Subcutaneous abdominal adipose tissue (tissue), 5 donors: ENCODE data around the gene KIF23.
A peak's percentile ranks its signal among the peaks of the same experiment; 100 is the strongest.

Experiments used
- H3K27ac ChIP-seq: one replicate; pipeline ENCODE4 v1.7.0; 2013; ENCODE audit warnings: low read depth, mild to moderate bottlenecking, inconsistent platforms, low read length, moderate library complexity
- H3K27me3 ChIP-seq, 5 donors: one replicate each; pipeline ENCODE4 v1.7.0; 2013; ENCODE audit warnings: low read length in 5 of 5, inconsistent platforms in 1 of 5; ENCODE audit not compliant: control insufficient read depth in 5 of 5, insufficient read depth in 4 of 5
- H3K36me3 ChIP-seq, 5 donors: one replicate each; pipeline ENCODE4 v1.7.0; 2013; ENCODE audit warnings: low read length in 5 of 5; ENCODE audit not compliant: control insufficient read depth in 5 of 5, insufficient read depth in 5 of 5
- H3K4me1 ChIP-seq, 5 donors: one replicate each; pipeline ENCODE4 v1.7.0; 2013; ENCODE audit warnings: low read length in 5 of 5, mild to moderate bottlenecking in 3 of 5, moderate library complexity in 1 of 5; ENCODE audit not compliant: control insufficient read depth in 5 of 5, insufficient read depth in 5 of 5
- H3K4me3 ChIP-seq, 5 donors: one replicate each; pipeline ENCODE4 v1.7.0; 2013; ENCODE audit warnings: low read length in 5 of 5, low read depth in 1 of 5
- H3K9ac ChIP-seq, 5 donors: one replicate each; pipeline ENCODE4 v1.7.0; 2013; ENCODE audit warnings: low read length in 5 of 5, mild to moderate bottlenecking in 4 of 5, moderate library complexity in 3 of 5
- H3K9me3 ChIP-seq, 5 donors: one replicate each; pipeline ENCODE4 v1.7.0; 2013; ENCODE audit warnings: low read length in 5 of 5; ENCODE audit not compliant: control insufficient read depth in 5 of 5
- donor health status: healthy.
- donor health status: healthy.
- donor health status: healthy.
- donor health status: healthy.
- donor health status: healthy.

The KIF23 gene

DNA sequence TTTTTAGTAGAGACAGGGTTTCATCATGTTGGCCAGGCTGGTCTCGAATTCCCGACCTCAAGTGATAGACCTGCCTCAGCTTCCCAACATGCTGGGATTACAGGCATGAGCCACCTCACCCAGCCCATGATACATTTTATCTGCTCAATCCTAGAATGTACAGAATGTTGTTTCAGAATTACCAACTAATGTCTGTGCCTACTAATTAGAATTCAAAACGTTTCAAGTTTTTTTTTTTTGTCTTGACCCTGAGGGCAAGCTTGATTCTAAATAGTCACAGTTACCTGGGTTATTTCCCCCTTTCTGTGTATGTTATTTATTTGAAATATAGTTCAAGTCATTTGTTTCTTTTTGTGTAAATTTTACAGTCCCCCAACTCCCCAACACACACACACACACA, 5.3 kb upstream of the KIF23 start:
- no peak overlapping the region for H3K4me3 ChIP-seq
- H3K27me3 ChIP-seq, result no peaks in the 10 kb centered on the region
- no peaks in the 10 kb centered on the region for H3K9me3 ChIP-seq
- H3K9ac ChIP-seq, result no peak overlapping the region
- H3K27ac ChIP-seq, result no peak overlapping the region
- H3K36me3 ChIP-seq, result no peaks in the 10 kb centered on the region
- peaks cover 0 to 4% (median 2%) of the 10 kb centered on the region in 5 donors for H3K4me1 ChIP-seq

DNA sequence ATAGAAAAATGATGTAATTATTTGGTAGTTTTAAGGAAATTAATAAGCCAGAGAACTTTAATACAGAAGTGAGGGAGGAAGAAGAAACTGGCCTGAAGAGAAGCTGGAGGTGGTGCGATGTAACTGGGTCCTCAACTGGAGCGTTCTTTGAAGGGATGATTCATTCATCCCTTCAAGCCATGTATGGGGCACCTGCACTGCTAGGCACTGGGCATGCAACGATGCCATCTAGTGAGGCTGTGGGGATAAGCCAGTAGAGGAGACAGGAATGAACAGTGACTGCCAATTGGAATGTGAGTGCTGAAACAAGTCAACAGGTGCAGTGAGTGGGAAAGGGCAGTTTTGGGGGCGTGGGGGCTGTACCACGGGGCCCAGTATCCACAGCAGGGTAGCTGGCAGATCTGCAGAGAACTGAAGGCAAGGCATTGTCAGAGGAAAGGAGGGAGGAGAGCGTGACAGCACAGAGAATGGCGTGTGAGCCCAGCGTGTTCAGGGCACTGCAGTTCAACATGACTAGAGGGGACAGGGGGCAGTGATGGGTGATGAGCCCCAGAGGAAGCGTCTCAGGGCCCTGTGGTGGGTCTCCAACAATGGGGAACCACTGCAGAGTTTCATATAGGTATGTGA, 3.8 kb upstream of the KIF23 start:
- H3K9ac ChIP-seq, result no peak overlapping the region
- H3K4me3 ChIP-seq, result no peak overlapping the region
- no peaks in the 10 kb centered on the region for H3K27me3 ChIP-seq
- H3K27ac ChIP-seq, result no peak overlapping the region
- no peaks in the 10 kb centered on the region for H3K36me3 ChIP-seq
- peaks cover 0 to 15% (median 12%) of the 10 kb centered on the region in 5 donors for H3K4me1 ChIP-seq
- H3K9me3 ChIP-seq, result no peaks in the 10 kb centered on the region

DNA sequence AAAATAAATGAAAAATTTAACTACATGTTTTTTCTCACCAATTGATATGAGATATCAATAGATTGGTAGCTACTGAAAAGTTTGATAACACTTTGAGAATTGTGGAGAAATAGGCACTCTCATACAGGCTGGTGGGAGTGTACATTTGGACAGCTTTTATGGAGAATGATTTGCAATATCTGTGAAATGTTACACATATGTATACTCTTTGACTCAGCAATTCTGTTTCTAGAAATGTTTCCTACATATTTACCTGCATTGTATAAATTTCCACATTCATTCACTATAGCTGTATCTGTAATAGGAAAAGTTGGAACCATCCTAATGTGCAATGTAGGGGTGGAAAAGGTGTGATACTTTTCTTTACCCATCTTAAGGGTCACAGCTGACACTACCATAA, 1.9 kb upstream of the KIF23 start:
- H3K9ac ChIP-seq, result no peak overlapping the region

DNA sequence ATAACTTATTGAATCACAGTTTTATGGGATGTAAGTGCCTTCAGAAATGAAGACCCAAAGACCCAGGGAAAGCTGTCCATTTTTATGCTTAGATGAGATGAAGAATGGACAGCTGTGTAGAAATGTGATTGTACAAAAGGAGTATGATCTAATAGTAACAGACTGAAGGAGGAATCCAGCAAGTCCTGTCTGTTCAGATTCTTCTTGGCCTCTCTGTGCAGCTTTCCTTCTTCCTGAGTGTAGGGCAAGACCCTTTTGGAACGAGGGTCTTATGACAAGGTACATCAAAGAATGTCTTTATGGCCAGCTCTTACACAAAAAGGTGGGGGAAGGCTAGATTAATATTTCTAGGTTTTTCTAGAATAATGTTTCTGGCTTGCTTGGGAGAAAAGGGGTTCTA, 1.4 kb upstream of the KIF23 start:
- no peak overlapping the region for H3K4me3 ChIP-seq
- no peaks in the 10 kb centered on the region for H3K27me3 ChIP-seq
- no peak overlapping the region for H3K9ac ChIP-seq
- H3K27ac ChIP-seq, result no peak overlapping the region
- H3K9me3 ChIP-seq, result no peaks in the 10 kb centered on the region
- peaks cover 0 to 15% (median 12%) of the 10 kb centered on the region in 5 donors for H3K4me1 ChIP-seq
- H3K36me3 ChIP-seq, result no peaks in the 10 kb centered on the region

More for the DNA sequence above, 1.9 kb upstream of the KIF23 start:
- Histone ChIP-seq H3K27ac (no peak overlapping the region), H3K4me3 (no peak overlapping the region), H3K27me3 (no peaks in the 10 kb centered on the region), H3K4me1 (peaks cover 0 to 15% (median 12%) of the 10 kb centered on the region in 5 donors), H3K36me3 (no peaks in the 10 kb centered on the region), H3K9me3 (no peaks in the 10 kb centered on the region)

DNA sequence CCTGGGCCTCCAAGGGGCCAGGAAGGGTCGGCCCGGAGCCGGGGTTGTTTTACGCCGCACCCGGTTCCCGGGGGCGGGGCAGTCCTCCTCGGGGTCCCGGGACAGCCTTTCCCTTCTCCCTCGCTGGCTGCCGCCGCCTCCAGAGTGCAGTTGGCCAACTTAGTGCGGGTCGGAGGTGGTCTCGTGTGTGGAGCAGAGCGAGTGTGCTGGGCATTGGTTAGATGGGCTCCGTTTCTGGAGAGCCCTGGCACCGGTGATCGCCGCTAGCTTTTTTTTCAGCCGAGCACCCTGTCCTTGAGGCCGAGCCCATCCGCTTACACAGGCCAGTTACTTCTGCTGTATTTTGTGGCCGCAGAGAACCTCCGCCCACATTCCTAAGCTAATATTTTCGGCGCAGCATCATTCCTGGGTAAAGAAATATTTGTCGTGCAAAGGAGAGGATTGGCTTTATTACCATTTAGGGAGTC, 585 bp downstream of the KIF23 start:
- Histone ChIP-seq H3K9me3 (no peaks in the 10 kb centered on the region), H3K36me3 (no peaks in the 10 kb centered on the region), H3K4me3 (peak overlapping the region; percentile 70 to 95 (median 73)), H3K27me3 (peaks cover 0 to 2% (median 0%) of the 10 kb centered on the region in 5 donors), H3K27ac (no peak overlapping the region), H3K9ac (peak overlapping the region in 4 of 5 donors; percentile 48 to 67 (median 65)), H3K4me1 (peaks cover 0 to 15% (median 12%) of the 10 kb centered on the region in 5 donors)

DNA sequence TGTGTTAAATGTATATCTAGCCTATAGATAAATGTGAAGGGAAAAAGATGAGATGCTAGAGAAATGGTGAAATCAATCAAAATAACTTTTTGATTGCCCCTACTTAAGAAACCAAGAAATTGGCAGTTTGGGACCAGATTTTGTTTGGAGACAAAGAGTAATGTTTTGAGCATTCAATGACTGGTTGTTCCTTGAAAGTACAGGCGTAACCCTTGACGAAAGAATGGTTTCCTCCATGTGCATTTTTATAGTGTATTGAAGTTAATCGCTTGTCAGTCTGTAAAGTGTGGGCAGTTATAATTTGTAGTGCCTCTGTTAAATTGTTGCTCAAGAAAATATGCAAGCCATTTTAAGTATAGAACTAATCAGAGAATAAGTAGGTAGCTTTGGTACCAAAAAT, 1.2 kb downstream of the KIF23 start:
- peaks cover 0 to 2% (median 0%) of the 10 kb centered on the region in 5 donors for H3K27me3 ChIP-seq
- H3K4me1 ChIP-seq, result peaks cover 0 to 15% (median 12%) of the 10 kb centered on the region in 5 donors
- H3K9me3 ChIP-seq, result no peaks in the 10 kb centered on the region
- H3K9ac ChIP-seq, result no peak overlapping the region
- H3K36me3 ChIP-seq, result no peaks in the 10 kb centered on the region
- no peak overlapping the region for H3K27ac ChIP-seq
- H3K4me3 ChIP-seq, result no peak overlapping the region

DNA sequence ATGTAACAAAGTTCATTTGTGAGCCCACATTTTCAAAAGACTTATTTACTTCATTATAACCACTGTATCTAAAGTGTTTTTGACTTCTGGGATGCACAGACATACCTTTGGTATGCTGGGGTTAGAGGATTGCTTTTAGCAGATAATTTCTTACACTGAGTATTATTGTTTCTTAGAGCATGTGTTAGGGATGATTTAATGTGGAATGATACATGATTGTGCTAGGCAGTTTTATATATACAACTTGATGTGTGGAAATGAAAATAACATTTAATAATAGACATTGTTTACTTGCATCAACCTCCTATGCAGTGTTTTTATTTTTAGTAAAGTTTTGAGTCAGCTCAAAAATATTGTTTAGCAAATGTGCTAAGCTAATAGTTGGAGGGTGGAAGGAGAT, 3.4 kb downstream of the KIF23 start:
- Histone ChIP-seq H3K9ac (no peak overlapping the region), H3K36me3 (no peaks in the 10 kb centered on the region), H3K4me3 (no peak overlapping the region), H3K4me1 (peaks cover 0 to 15% (median 12%) of the 10 kb centered on the region in 5 donors), H3K27ac (no peak overlapping the region), H3K9me3 (no peaks in the 10 kb centered on the region), H3K27me3 (peaks cover 0 to 2% (median 0%) of the 10 kb centered on the region in 5 donors)

DNA sequence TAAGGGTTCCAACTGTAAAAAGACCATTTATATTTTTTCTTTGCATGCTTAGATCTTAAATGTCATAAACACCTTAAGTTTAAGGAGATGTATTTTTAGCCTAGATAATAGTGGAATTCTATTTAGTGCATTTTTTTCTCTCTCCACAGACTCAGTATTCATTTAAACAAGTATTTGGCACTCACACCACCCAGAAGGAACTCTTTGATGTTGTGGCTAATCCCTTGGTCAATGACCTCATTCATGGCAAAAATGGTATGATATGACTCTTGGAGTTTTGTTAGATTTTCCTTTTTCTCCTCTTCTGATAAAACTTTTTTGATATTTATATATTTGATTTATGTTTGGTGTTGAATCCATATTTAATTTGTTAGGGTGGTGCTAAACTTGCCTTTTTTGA, 7.3 kb downstream of the KIF23 start:
- H3K4me1 ChIP-seq, result no peaks in the 10 kb centered on the region
- H3K4me3 ChIP-seq, result no peak overlapping the region
- no peak overlapping the region for H3K27ac ChIP-seq
- H3K27me3 ChIP-seq, result peaks cover 0 to 2% (median 0%) of the 10 kb centered on the region in 5 donors
- H3K36me3 ChIP-seq, result no peaks in the 10 kb centered on the region
- H3K9me3 ChIP-seq, result no peaks in the 10 kb centered on the region
- no peak overlapping the region for H3K9ac ChIP-seq

DNA sequence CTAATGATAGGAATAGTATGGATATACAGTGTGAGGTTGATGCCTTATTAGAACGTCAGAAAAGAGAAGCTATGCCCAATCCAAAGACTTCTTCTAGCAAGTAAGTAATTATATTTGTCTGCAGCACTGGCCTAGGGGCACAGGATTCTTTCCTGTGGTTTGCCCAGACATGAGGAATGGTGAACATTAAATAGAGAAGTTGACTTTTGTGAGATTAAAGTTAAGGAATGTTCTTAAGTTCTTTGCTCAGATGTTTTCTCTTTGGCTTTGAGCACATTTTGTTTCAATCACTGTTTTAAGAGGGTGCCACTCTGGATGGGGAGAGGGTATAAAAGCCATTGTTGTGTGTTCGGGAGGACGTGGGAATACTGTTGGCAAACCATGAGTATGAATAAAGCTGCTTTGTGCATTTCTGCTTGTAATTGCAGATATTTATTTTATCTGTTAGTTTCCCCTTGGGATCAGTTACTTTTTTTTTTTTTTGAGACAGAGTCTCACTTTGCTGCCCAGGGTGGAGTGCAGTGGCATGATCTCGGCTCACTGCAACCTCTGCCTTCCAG, 8.3 kb downstream of the KIF23 start:
- peaks cover 0 to 2% (median 0%) of the 10 kb centered on the region in 5 donors for H3K27me3 ChIP-seq
- H3K27ac ChIP-seq, result no peak overlapping the region
- H3K9me3 ChIP-seq, result no peaks in the 10 kb centered on the region
- H3K9ac ChIP-seq, result no peak overlapping the region
- no peak overlapping the region for H3K4me3 ChIP-seq
- no peaks in the 10 kb centered on the region for H3K4me1 ChIP-seq
- H3K36me3 ChIP-seq, result no peaks in the 10 kb centered on the region

DNA sequence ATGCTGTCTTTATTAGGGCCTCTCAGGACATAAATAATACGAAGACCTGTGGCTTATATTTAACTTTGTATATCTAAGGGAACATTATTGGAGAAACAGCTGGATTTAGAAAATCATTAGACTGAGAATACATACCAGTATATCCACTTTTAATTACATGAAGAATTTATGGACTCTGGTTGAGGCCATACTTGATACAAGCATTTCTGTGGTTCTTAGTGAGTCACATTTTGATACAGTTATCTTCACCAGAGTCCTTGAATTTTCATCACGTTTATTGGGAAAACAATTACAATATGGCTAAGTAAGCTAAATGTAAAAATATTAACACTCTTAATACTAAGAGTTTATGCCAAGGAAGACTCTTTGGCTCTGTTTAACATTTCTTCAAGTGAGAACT, 9.9 kb downstream of the KIF23 start:
- no peaks in the 10 kb centered on the region for H3K4me1 ChIP-seq
- H3K9ac ChIP-seq, result no peak overlapping the region
- no peak overlapping the region for H3K4me3 ChIP-seq
- H3K36me3 ChIP-seq, result no peaks in the 10 kb centered on the region
- peaks cover 0 to 2% (median 0%) of the 10 kb centered on the region in 5 donors for H3K27me3 ChIP-seq
- no peaks in the 10 kb centered on the region for H3K9me3 ChIP-seq
- H3K27ac ChIP-seq, result no peak overlapping the region
